NT2/D1 (cell line): ENCODE data around the gene NANOS2.
A peak's percentile ranks its signal among the peaks of the same experiment; 100 is the strongest.

Experiments
- DNase-seq: peaks from one replicate; pipeline ENCODE4 v3.0.0-alpha.2; 2011; ENCODE audit warnings: low read depth, low spot score
- H3K27me3 ChIP-seq: 2 replicates; pipeline ENCODE4 v1.6.0; 2011; ENCODE audit warnings: mild to moderate bottlenecking; ENCODE audit not compliant: insufficient read length, insufficient read depth
- H3K36me3 ChIP-seq: 2 replicates; pipeline ENCODE4 v1.6.1; 2011; ENCODE audit warnings: mild to moderate bottlenecking, low read length, mixed read lengths; ENCODE audit not compliant: insufficient read depth, insufficient read length
- H3K4me1 ChIP-seq: 2 replicates; pipeline ENCODE4 v1.5.1; 2011; ENCODE audit not compliant: insufficient read depth, insufficient read length
- H3K4me3 ChIP-seq: 2 replicates; pipeline ENCODE4 v1.5.1; 2011; ENCODE audit warnings: low read depth; ENCODE audit not compliant: insufficient read length
- H3K9ac ChIP-seq: 2 replicates; pipeline ENCODE4 v1.6.0; 2011; ENCODE audit warnings: low read depth; ENCODE audit not compliant: insufficient read length
- H3K9me3 ChIP-seq: 2 replicates; pipeline ENCODE4 v1.5.1; 2011; ENCODE audit warnings: mild to moderate bottlenecking, low read length; ENCODE audit not compliant: insufficient read depth
- SUZ12 ChIP-seq: IDR thresholded peaks from 2 replicates; pipeline ENCODE4 v1.6.1; 2011; ENCODE audit not compliant: insufficient read length, insufficient read depth; ENCODE audit errors: extremely low read depth
- YY1 ChIP-seq: IDR thresholded peaks from 2 replicates; pipeline ENCODE4 v1.6.1; 2011; ENCODE audit not compliant: insufficient read length, insufficient read depth
- ZNF274 ChIP-seq: IDR thresholded peaks from 2 replicates; pipeline ENCODE4 v1.6.1; 2011; ENCODE audit warnings: mild to moderate bottlenecking, low read depth, low read length

NANOS2 gene

GRCh38 chr19:45879055-45879454 is 35.5 kb downstream of the NANOS2 start:
- Histone ChIP-seq H3K4me1 (peaks cover 18% of the 10 kb centered on the region), H3K9me3 (no peaks in the 10 kb centered on the region), H3K9ac (no peak overlapping the region), H3K36me3 (peaks cover 5% of the 10 kb centered on the region), H3K4me3 (no peak overlapping the region), H3K27me3 (no peaks in the 10 kb centered on the region)
- DNase-seq = no peak
- TF ChIP-seq SUZ12 (no peak), ZNF274 (no peak), YY1 (no peak)

DNA sequence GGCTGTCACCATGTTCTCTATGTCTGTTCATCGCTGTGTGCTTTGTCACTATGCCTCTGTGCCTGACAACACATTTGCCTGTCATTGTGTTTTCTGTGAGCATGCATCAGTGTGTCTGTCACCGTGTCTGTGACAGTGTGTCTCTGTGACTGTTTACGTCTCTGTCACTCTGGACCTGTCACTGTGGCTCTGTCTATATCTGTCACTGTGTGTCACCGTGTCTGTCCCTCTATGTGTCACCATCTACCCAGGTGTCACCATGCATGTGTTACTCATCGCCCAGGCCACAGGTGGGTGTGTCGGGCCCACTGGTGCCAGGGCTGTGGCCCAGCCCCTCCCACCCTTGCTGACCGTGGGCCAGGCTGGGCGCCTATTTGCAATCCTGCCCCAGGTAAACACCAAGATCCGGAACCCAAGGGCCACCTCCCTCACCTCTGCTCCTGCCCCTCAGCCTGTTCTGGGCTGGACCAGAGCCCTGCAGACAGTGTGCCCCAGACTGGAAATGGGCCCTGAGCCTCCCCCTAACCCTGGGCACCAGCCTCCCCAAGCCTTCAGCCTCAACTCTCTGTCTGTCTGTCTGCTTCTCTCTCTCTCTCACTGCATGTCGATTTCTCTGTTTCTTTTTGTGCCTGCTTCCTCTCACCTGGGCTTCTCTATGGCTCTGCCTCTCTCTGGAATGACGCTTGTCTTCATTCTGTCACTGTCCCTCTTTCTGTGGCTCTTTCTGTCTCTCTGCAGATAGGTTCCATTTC is 36.4 kb downstream of the NANOS2 start:
- Histone ChIP-seq H3K36me3 (no peaks in the 10 kb centered on the region), H3K9ac (no peak overlapping the region), H3K4me1 (peaks cover 17% of the 10 kb centered on the region), H3K4me3 (no peak overlapping the region), H3K27me3 (no peaks in the 10 kb centered on the region), H3K9me3 (no peaks in the 10 kb centered on the region)
- no peak for DNase-seq
- TF ChIP-seq SUZ12 = no peak
- no peak for TF ChIP-seq YY1
- TF ChIP-seq ZNF274 = no peak

DNA sequence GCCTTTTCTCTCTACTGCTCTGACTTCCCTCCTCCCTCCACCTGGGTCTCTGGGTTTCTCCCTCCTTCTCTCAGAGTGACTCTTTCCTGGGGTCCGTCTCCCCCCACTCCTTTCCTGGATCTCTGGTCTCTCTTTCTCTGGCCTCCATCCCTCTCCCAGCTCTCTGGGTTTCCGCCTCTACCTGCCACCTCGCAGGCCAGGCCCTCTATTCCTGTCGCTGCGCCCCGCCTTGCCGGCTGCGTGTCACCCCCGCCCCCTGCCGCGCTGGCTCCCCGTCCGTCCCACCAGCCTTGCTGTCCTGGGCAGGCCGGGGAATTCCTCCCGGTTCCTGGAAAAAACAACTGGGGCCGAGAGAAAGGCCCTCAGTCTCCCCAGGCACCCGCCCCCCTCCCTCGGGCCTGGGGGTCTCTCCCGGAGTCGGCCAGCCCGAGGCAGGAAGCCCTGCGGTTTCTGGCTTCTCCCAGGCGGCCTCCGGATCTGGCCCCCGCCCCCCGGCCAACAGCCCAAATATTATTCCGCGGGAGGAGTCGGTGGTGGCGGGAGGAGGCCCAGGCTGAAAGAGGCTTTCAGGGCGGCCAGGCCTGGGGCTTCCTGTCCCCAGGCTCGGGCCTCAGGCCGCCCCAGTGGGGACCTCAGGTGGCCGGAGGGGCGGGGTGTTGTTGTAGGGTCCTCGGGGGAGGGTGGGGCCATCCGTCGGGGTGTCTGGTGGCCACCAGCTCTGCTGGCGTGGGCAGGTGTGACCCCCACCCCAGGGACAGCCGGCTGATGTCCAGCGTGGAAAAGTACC is 38.0 kb downstream of the NANOS2 start:
- Histone ChIP-seq H3K4me3 (peak overlapping the region; percentile 19), H3K9ac (peak overlapping the region; percentile 51), H3K36me3 (peaks cover 10% of the 10 kb centered on the region), H3K9me3 (no peaks in the 10 kb centered on the region), H3K27me3 (no peaks in the 10 kb centered on the region), H3K4me1 (peaks cover 11% of the 10 kb centered on the region)
- TF ChIP-seq YY1 = no peak
- TF ChIP-seq ZNF274 = no peak
- TF ChIP-seq SUZ12 = no peak
- DNase-seq = no peak

DNA sequence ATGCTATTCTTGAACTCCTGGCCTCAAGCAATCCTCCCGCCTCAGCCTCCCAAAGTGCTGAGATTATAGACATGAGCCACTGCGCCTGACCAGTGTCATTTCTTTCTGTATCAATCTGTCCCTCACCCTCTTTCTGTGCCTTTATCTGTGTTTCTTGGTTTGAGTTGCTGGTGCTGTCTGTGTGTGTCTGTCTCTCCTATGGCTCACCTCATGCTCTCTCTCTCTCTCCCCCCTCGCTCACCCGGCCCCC is 38.5 kb downstream of the NANOS2 start:
- Histone ChIP-seq H3K9ac (peak overlapping the region; percentile 33), H3K4me1 (peaks cover 9% of the 10 kb centered on the region), H3K4me3 (no peak overlapping the region), H3K9me3 (no peaks in the 10 kb centered on the region), H3K27me3 (no peaks in the 10 kb centered on the region), H3K36me3 (peaks cover 10% of the 10 kb centered on the region)
- DNase-seq = no peak
- TF ChIP-seq ZNF274 = no peak
- TF ChIP-seq YY1 = no peak
- TF ChIP-seq SUZ12 = no peak

DNA sequence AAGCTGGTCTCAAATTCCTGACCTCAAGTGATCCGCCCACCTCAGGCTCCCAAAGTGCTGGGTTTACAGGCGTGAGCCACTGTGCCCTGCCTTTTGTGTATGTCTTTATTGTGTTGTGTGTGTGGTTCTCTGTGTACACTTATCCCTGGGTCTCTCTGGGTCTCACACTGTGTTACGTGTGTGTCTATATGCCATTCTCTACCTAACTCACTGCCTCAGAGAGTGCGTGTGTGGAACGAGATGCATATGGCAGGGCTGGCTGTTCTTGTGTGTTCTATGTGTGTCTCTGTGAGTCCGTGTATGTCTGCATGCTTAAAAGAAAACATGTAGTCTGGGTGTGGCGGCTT is 40.0 kb downstream of the NANOS2 start:
- H3K9ac ChIP-seq = no peak overlapping the region
- peaks cover 10% of the 10 kb centered on the region for H3K36me3 ChIP-seq
- H3K4me1 ChIP-seq = peaks cover 7% of the 10 kb centered on the region
- no peak overlapping the region for H3K4me3 ChIP-seq
- TF ChIP-seq ZNF274 = no peak
- no peak for TF ChIP-seq SUZ12
- H3K9me3 ChIP-seq = no peaks in the 10 kb centered on the region
- no peak for DNase-seq
- H3K27me3 ChIP-seq = no peaks in the 10 kb centered on the region

GRCh38 chr19:45873219-45873772 is 41.3 kb downstream of the NANOS2 start:
- Histone ChIP-seq H3K9me3 (no peaks in the 10 kb centered on the region), H3K4me3 (no peak overlapping the region), H3K9ac (no peak overlapping the region), H3K27me3 (no peaks in the 10 kb centered on the region), H3K36me3 (peaks cover 10% of the 10 kb centered on the region), H3K4me1 (peaks cover 7% of the 10 kb centered on the region)
- DNase-seq = no peak
- TF ChIP-seq ZNF274 (no peak), YY1 (no peak), SUZ12 (no peak)

DNA sequence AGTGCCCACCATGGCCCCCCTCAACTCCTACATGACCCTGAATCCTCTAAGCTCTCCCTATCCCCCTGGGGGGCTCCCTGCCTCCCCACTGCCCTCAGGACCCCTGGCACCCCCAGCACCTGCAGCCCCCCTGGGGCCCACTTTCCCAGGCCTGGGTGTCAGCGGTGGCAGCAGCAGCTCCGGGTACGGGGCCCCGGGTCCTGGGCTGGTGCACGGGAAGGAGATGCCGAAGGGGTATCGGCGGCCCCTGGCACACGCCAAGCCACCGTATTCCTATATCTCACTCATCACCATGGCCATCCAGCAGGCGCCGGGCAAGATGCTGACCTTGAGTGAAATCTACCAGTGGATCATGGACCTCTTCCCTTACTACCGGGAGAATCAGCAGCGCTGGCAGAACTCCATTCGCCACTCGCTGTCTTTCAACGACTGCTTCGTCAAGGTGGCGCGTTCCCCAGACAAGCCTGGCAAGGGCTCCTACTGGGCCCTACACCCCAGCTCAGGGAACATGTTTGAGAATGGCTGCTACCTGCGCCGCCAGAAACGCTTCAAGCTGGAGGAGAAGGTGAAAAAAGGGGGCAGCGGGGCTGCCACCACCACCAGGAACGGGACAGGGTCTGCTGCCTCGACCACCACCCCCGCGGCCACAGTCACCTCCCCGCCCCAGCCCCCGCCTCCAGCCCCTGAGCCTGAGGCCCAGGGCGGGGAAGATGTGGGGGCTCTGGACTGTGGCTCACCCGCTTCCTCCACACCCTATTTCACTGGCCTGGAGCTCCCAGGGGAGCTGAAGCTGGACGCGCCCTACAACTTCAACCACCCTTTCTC is 42.3 kb downstream of the NANOS2 start:
- Histone ChIP-seq H3K4me1 (peaks cover 5% of the 10 kb centered on the region), H3K9ac (no peak overlapping the region), H3K27me3 (no peaks in the 10 kb centered on the region), H3K9me3 (no peaks in the 10 kb centered on the region), H3K4me3 (no peak overlapping the region), H3K36me3 (peaks cover 10% of the 10 kb centered on the region)
- DNase-seq = no peak
- no peak for TF ChIP-seq ZNF274
- no peak for TF ChIP-seq SUZ12
- no peak for TF ChIP-seq YY1
